ENCODE results near the gene CCL27. TPM values are rescaled to one million over a fixed set of nuclear protein-coding genes. Genes with fewer than 3 reads are reported as not detected.

The CCL27 gene
- total and polyA plus RNA-seq, 10 of the 15 experiments (the other 5 are each of a cell fraction or from before 2014, with no cell fraction given) = 0.45 TPM; not detected in 9

DNA sequence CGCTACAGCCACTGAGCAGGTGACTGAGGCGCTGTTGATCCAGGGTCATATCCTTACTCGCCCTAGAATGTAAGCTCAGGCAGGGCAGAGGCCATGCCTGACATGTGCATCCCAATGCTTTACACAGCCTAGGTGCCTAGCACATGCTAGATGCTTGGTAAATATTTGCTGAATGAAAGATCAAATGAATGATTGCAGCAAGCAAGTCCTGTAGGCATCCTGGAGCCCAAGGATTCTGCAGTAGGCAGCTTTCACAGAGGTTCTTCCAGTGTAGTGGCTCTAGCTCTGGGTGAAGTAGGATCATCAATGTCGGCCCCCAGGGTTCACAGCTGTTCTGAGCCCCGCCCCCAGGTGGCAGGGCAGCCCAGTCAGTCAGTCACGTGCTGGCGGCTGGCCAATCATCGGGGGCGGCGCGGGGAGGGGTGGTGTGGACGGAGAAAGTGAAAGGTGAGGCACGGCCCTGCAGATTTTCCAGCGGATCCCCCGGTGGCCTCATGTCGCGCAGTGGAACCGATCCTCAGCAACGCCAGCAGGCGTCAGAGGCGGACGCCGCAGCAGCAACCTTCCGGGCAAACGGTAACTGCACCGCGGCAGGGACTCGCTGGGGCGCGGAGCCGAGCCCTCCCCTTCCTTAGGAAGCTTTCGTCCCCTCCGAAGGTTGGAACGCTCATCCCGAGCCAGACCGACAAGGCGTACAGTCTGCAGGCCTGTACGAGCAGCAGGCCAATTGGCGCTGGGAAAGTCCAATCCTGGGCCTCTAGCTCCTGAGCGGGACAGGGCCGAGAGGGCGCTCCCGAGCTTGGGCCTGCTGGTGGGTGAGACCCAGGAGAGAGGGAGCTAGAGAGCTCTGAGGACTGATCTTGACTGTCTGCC is 16.0 kb downstream of the CCL27 start, which contains the start of gene GALT (continued):
- TF ChIP-seq, protein P1, sequence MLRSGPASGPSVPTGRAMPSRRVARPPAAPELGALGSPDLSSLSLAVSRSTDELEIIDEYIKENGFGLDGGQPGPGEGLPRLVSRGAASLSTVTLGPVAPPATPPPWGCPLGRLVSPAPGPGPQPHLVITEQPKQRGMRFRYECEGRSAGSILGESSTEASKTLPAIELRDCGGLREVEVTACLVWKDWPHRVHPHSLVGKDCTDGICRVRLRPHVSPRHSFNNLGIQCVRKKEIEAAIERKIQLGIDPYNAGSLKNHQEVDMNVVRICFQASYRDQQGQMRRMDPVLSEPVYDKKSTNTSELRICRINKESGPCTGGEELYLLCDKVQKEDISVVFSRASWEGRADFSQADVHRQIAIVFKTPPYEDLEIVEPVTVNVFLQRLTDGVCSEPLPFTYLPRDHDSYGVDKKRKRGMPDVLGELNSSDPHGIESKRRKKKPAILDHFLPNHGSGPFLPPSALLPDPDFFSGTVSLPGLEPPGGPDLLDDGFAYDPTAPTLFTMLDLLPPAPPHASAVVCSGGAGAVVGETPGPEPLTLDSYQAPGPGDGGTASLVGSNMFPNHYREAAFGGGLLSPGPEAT (IDR thresholded peaks at IDR 0.05; ENCODE audit: low read depth) = peak; percentile 58; the same call in 1 of the 2 replicates
- no peak for TF ChIP-seq CBX3 (IDR thresholded peaks at IDR 0.05; ENCODE audit: borderline replicate concordance, low read depth)
- TF ChIP-seq CHD2 (IDR thresholded peaks at IDR 0.05; ENCODE audit: borderline replicate concordance, low read depth, low read length) = 0 out of 2 replicates have a peak, but pooled peaks have one; percentile 54
- TF ChIP-seq, protein P2, sequence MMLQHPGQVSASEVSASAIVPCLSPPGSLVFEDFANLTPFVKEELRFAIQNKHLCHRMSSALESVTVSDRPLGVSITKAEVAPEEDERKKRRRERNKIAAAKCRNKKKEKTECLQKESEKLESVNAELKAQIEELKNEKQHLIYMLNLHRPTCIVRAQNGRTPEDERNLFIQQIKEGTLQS (IDR thresholded peaks at IDR 0.05; ENCODE audit: borderline replicate concordance, extremely low read depth, low read depth, low read length) = peak; percentile 90
- TF ChIP-seq STAT1 (conservative IDR thresholded peaks at IDR 0.05) = no peak
- TF ChIP-seq, protein P3, sequence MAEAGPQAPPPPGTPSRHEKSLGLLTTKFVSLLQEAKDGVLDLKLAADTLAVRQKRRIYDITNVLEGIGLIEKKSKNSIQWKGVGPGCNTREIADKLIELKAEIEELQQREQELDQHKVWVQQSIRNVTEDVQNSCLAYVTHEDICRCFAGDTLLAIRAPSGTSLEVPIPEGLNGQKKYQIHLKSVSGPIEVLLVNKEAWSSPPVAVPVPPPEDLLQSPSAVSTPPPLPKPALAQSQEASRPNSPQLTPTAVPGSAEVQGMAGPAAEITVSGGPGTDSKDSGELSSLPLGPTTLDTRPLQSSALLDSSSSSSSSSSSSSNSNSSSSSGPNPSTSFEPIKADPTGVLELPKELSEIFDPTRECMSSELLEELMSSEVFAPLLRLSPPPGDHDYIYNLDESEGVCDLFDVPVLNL (IDR thresholded peaks at IDR 0.05; ENCODE audit: low read depth, low read length) = no peak
- no peak for TF ChIP-seq SMC3 (IDR thresholded peaks at IDR 0.05; ENCODE audit: borderline replicate concordance, low read length)
- TF ChIP-seq NBN (IDR thresholded peaks at IDR 0.05) = peak; percentile 77
- TF ChIP-seq SMARCA5 (IDR thresholded peaks at IDR 0.05) = peak; percentile 68
- TF ChIP-seq, protein P4, sequence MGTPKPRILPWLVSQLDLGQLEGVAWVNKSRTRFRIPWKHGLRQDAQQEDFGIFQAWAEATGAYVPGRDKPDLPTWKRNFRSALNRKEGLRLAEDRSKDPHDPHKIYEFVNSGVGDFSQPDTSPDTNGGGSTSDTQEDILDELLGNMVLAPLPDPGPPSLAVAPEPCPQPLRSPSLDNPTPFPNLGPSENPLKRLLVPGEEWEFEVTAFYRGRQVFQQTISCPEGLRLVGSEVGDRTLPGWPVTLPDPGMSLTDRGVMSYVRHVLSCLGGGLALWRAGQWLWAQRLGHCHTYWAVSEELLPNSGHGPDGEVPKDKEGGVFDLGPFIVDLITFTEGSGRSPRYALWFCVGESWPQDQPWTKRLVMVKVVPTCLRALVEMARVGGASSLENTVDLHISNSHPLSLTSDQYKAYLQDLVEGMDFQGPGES (IDR thresholded peaks at IDR 0.05) = peak; percentile 75; the same call in 1 of the 2 replicates
- no peak for TF ChIP-seq MYB (IDR thresholded peaks at IDR 0.05; ENCODE audit: borderline replicate concordance, low read depth, low read length)
- TF ChIP-seq, protein P5, sequence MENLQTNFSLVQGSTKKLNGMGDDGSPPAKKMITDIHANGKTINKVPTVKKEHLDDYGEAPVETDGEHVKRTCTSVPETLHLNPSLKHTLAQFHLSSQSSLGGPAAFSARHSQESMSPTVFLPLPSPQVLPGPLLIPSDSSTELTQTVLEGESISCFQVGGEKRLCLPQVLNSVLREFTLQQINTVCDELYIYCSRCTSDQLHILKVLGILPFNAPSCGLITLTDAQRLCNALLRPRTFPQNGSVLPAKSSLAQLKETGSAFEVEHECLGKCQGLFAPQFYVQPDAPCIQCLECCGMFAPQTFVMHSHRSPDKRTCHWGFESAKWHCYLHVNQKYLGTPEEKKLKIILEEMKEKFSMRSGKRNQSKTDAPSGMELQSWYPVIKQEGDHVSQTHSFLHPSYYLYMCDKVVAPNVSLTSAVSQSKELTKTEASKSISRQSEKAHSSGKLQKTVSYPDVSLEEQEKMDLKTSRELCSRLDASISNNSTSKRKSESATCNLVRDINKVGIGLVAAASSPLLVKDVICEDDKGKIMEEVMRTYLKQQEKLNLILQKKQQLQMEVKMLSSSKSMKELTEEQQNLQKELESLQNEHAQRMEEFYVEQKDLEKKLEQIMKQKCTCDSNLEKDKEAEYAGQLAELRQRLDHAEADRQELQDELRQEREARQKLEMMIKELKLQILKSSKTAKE (IDR thresholded peaks at IDR 0.05; ENCODE audit: low read depth, poor library complexity, severe bottlenecking) = no peak
- TF ChIP-seq HCFC1 (IDR thresholded peaks at IDR 0.05; ENCODE audit: low read length) = no peak; the same call in 1 of the 2 replicates
- TF ChIP-seq ETV6 (conservative IDR thresholded peaks at IDR 0.05 in 1 of 2, IDR thresholded peaks at IDR 0.05 in 1 of 2; ENCODE audit: borderline replicate concordance in 1 of 2, low read depth in 1 of 2) = no peak
- peak; percentile 87 for TF ChIP-seq IKZF1 (conservative IDR thresholded peaks at IDR 0.05)
- TF ChIP-seq NR2F1 (conservative IDR thresholded peaks at IDR 0.05) = no peak; the same call in 1 of the 2 replicates
- 0 out of 3 replicates have a peak, but pooled peaks have one; percentile 37 for TF ChIP-seq POU2F2 (IDR thresholded peaks at IDR 0.05; ENCODE audit: borderline replicate concordance, low read depth, low read length)
